ENCODE data around the gene PSME1.

Gene PSME1

DNA sequence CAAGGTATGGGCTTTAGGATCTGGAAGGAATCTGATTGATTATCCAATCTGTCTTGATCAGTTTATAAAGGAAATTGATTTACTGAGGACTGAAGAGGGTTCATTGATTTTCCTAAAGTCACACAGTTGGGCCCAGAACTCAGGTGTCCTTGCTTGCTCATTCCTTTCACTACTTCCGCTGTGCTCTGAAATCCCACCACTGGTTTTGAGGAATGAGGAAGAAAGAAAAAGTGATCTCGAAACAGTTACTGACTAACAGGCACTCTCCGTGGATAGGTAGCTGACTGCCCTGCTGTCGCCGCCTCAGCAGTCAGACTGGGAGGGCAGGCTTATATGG, 5.6 kb upstream of the PSME1 start, which contains the start of gene FITM1:
TSS of gene FITM1 (plus strand) at position 280 of the 337 bp plus-strand sequence. CDS start 905 bp downstream, outside the sequence.
- DNase-seq (ENCODE audit: low spot score) = no peak

GRCh38 chr14:24130717-24131548, 5.1 kb upstream of the PSME1 start:
- no peak for DNase-seq (ENCODE audit: low spot score)

DNA sequence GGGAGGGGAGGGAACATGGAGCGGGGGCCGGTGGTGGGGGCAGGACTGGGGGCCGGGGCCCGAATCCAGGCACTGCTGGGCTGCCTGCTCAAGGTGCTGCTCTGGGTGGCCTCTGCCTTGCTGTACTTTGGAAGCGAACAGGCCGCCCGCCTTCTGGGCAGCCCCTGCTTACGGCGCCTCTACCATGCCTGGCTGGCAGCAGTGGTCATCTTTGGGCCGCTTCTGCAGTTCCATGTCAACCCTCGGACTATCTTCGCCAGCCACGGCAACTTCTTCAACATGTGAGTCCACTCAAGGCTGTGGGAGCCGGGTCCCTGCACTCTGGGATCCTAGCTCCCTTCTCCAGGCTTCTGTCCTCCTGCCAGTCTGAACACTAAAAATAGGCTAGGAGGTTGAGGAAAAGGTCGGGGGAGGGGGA, 4.4 kb upstream of the PSME1 start:
- no peak for DNase-seq (ENCODE audit: low spot score)

- no peak for DNase-seq (ENCODE audit: low spot score)
Measured at GRCh38 chr14:24132061-24132685, 3.8 kb upstream of the PSME1 start.

- DNase-seq (ENCODE audit: low spot score) = no peak
Measured at GRCh38 chr14:24132976-24133375, 3.0 kb upstream of the PSME1 start.

DNA sequence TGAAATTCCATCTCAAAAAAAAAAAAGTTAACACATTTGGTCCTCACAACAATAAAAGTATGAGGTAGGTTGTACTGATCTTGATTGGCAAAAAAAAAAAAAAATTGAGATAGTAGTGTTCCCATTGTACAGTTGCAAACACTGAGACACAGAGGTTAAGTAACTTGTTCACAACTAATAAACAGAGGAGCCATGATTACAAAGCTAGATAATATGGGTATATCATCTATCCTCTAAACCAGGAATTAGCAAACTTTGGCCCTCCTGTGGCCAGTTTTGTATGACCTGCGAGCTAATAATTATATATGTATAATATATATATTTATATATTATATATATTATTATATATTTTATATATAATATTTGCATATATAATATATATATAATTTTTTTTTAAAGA, 2.3 kb upstream of the PSME1 start:
- peak; percentile 32 for DNase-seq (ENCODE audit: low spot score)

GRCh38 chr14:24135584-24135833, 485 bp upstream of the PSME1 start:
- no peak for DNase-seq (ENCODE audit: low spot score)

DNA sequence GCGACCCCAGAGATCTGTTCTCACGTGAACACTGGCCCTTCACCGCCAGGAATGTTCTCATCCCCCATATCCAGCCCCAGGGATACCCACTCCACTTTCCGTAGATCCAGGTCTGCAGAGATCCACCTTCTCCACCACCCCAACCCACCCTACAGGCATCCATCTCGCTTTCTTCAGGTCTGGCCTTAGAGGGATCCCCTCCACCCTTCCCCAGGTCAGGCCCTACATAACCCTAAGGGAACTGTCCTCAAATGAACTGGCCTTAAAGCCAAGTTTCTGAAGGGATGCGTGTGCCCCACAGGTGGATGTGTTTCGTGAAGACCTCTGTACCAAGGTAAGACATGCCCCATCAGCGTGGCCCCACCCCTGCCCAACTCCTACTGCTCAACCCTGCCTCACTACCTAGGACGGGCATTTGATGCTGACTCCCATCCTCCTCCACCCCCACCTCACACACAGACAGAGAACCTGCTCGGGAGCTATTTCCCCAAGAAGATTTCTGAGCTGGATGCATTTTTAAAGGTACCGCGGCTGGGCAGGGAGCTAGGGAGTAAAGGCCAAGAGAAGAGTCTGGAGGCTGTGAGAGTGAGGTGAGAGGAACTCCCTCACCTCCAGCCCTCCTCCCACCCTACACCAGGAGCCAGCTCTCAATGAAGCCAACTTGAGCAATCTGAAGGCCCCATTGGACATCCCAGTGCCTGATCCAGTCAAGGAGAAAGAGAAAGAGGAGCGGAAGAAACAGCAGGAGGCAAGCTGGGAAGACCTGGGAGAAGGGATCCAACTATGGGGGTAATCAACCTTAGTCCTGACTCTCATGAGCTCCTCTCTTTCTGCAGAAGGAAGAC, 912 bp downstream of the PSME1 start:
- DNase-seq (ENCODE audit: low spot score) = no peak

- no peak for DNase-seq (ENCODE audit: low spot score)
Measured at GRCh38 chr14:24137529-24138395, 1.8 kb downstream of the PSME1 start.

GRCh38 chr14:24138396-24139271, 2.6 kb downstream of the PSME1 start:
- DNase-seq (ENCODE audit: low spot score) = no peak

- no peak for DNase-seq (ENCODE audit: low spot score)
Measured at GRCh38 chr14:24139272-24139934, 3.4 kb downstream of the PSME1 start.

- peak; percentile 98 for DNase-seq (ENCODE audit: low spot score)
Measured at GRCh38 chr14:24141097-24141880, 5.3 kb downstream of the PSME1 start, which contains the start of gene EMC9. Gene EMC9, minus strand, starts transcription at chr14:24141591. Its CDS starts 287 bp downstream, at chr14:24141304.

- no peak for DNase-seq (ENCODE audit: low spot score)
Measured at GRCh38 chr14:24143511-24143910, 7.5 kb downstream of the PSME1 start.

GRCh38 chr14:24144451-24144850, 8.5 kb downstream of the PSME1 start:
- DNase-seq (ENCODE audit: low spot score) = no peak

DNA sequence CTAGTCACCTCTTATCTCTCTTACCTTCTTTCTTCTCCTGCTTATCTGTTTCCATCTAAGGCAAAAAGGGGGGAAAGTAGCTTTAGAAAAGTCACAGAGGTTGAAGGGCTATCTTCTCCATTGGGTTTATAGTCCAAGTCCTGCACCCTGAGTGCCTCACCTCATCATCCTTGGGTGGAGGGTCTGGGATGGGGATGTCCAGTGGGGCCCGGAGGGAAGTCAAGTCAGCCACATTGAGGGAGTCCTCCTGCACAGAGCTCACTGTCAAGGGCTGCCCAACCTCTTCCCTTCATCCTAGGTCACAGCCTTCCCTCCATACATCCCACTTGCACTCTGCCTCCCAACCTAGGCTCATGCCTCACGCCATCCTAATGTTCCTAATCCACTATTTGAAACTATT, 9.2 kb downstream of the PSME1 start:
- DNase-seq (ENCODE audit: low spot score) = no peak

GRCh38 chr14:24145690-24146452, 9.9 kb downstream of the PSME1 start:
- no peak for DNase-seq (ENCODE audit: low spot score)

- peak; percentile 85 for DNase-seq (ENCODE audit: low spot score)
Measured at GRCh38 chr14:24146453-24146977, 10.5 kb downstream of the PSME1 start, which contains the start of gene PSME2. Gene PSME2, minus strand, starts transcription at chr14:24146610. Its CDS starts 29 bp downstream, at chr14:24146581.

All from hematopoietic multipotent progenitor cell treated with erythropoietin and hydrocortisone succinate and interleukin-3 and kit ligand, for 17 days (in vitro differentiated cells).